NCI-H1048 (cell line): ENCODE data around the gene NRDC.
A peak's percentile ranks its signal among the peaks of the same experiment; 100 is the strongest.
"Not testable (repeated sequence)": the region's sequence is repeated elsewhere in the genome, so short reads cannot be mapped to it uniquely, and the experiment has no call there.

Experiments
- DNase-seq: peaks from one replicate; lab custom pipeline; 2025; lab: John Stamatoyannopoulos, UW

NRDC gene

DNA sequence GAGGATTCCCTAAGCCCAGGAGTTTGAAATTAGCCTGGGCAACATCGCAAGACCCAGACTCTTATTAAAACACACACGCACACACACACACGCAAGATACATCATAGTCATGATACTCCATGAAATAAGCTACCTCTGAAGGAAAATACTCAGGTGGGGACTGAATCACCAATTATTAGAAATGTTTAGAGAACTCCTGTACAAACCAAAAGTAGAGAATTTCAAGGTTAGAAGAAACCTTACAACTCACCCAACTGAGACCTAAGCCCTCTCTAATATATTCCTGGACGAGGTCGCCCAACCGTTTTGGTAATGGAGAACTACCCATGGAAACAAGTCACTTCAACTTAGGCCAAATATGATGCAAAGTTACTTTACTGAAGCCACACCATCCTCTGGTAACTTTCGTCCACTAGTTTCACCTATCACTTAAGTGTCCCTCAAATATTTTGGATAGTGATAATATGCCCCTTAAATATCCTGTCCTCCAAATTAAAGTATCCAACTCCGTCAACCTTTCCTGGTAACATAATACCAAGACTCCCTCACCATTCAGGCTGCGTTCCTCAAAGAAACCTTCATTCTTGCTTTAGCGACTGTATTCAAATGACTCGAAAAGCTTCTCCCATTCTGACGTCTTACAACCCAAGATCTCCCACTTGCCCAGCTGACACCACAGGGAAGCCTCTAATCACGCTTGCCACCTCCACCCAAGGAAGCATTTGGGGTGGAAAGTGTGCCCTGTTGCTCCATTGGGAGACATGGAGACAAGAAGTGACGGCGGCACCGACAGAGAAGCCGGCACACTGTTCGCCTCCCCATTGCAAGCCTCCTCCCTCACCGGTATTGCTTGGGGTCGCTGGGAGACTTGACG is 856 bp downstream of the NRDC start:
- no peak for DNase-seq

DNA sequence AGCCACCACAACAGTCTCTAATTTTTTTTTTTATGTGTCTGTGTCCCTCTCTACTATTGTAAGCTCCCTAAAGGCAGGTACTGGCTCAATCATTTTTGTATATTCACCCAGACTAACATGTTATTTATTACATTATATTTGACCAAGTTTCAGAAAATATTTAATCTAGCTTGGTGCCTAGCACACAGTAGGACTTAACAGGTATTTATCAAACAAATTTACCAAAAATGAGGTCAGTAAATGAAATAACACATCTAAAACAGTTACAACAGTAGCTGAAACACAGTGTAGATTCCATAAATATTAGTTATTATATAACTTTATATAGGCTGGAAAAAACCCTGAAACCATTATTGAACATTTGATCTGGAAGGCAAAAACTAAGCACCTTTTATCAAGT is 2.7 kb downstream of the NRDC start:
- no peak for DNase-seq

DNA sequence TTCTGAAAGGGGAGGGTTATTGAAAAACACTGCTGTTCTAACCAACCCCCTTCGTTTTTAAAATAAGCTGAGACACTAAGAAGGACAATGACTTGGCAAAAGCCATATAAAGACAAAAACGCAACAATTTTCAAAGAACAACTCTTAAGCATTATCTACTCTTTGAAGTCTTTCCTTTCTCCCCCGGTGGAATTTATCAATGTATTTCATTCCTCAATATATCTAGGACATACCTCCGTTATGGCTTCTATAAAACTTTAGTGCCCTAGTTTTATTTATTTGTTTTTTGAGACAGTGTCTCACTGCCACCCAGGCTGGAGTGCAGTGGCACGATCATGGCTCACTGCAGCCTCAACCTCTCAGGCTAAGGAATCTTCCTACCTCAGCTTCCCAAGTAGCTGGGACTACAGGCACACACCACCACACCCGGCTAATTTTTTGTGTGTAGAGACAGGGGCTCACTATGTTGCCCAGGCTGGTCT is 3.2 kb downstream of the NRDC start:
- no peak for DNase-seq

DNA sequence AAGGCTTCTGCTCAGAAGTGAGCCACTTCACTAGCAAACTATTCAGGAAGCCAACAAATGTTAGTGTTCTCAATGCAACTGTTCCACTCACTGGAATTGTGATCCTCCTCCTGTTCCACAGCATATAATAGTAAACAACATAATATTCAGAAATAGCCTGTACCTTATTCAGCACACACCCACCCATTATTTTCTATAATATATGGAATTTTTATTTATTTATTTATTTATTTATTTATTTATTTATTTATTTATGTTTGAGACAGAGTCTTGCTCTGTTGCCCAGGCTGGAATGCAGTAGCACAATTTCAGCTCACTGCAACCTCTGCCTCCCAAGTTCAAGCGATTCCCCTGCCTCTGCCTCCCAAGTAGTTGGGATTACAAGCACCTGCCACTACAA is 5.3 kb downstream of the NRDC start:
- not testable (repeated sequence) for DNase-seq

DNA sequence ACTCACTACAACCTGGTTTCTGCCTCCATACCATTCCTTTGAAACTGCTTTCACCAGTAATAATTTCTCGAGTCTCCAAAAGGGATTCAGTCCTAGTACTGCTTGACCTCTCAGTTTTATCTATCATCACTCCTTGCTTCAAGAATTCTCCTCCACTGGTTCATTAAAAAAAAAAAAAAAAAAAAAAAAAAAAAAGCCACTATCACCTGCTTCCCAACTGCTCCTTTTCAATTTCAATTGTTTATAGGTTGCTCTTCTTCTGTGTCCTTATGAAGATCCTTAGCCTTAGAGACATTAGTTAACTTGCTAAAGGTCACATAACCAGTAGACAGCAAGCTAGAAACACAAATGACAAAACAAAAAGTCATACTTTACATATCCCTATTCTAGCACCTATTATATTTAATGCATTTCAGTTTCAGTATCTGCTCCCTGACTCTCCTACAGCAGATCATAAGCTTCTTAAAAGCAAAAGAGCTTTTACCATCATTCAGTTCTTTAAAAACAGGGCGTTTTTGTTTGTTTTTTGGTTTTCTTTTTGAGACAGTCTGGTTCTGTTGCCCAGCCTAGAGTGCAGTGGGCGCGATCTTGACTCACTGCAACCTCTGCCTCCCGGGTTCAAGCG is 7.1 kb downstream of the NRDC start:
- DNase-seq, result no peak

DNA sequence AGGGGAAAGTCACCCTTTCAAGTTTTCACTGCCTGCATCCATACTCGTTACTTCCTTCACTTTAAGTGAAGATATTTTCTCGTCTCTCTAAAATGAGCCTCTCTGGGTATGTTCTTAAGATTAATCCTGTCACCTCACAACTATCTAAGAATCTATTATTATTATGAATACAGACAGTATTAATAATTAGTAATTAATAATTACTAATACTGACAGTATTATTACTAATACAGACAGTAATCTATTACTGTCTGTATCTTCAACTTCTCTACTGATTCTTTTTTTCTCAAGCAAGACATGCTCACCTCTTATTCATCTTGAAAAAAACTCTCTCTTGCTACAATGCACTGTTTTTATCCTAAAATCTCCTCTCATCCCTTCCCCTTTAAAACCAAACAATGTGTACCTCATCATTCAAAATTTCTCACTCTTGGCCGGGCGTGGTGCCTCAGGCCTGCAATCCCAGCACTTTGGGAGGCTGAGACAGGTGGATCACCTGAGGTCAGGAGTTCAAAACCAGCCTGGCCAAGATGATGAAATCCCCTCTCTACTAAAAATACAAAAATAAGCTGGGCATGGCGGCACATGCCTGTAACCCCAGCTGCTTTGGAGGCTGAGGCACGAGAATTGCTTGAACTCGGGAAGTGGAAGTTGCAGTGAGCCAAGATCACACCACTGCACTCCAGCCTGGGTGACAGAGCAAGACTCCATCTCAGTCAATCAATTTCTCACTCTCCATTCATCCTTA is 7.8 kb downstream of the NRDC start:
- DNase-seq, result no peak

DNA sequence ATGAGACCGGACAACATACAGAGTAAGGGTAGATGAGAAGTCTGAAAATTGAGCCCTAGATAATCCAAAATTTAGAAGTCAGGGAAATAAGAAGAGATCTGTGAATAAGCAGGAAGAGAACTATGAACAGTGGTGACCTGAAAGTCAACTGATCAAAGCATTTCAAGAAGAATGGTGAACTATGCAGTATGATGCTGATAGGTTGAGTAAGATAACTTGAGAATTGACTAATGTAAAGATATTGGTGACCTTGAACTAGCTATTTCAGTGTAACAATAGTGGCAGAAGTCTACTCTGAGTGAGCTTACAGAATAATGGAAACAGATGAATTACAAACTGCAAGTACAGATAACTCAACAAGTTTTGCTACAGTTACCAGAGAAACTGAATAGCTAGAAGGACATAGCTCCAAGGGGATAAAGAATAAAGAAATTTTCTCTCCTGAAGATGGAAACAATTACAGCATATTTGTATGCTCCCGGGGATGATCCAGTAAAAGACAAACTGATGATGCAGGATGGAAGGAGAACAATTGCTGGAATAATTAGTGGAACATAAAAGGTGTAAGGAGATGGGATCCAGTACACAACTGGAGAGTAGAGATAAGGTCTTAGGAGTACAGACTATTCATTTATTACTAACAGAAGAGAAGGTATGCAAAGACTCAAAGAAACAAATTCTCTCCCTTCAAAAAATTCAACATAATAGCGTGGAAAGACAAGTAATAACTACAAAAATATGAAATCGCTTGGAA is 10.9 kb downstream of the NRDC start:
- no peak for DNase-seq

DNA sequence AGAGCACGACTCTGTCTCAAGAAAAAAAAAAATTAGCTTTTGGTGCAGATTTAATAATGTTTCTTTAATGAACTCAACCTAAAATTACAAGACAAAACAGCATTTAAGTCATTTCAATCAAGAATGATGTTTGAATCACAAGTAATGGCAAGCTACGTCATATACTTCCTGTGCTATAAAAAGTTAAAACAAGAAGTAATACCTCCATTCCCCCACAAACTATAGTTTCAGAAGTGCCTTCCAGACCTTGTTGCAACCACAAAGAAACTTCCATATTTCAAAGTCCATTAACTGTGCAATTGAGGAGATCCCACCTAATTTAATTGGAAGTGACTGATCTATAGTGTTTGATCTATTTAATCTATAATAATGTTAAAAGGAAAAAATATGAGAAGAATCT is 15.1 kb downstream of the NRDC start:
- DNase-seq, result no peak

DNA sequence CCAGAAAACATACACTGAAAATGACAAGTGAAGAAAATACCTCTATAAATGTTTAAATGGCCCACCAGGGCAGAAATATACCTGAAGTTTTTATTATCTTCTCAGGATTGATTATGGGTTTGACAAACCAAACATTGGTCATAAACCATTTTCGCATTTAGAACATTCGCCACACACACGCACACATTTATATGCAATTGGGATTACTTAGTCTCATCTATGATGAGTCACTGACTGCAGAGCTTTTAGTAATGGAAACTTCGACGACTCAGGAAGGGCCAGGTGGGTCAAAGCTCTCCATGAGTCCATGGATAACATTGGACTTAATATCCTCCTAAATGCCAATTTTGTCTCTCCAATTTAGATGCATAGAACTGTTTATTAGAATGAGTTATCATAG is 16.9 kb downstream of the NRDC start:
- no peak for DNase-seq

DNA sequence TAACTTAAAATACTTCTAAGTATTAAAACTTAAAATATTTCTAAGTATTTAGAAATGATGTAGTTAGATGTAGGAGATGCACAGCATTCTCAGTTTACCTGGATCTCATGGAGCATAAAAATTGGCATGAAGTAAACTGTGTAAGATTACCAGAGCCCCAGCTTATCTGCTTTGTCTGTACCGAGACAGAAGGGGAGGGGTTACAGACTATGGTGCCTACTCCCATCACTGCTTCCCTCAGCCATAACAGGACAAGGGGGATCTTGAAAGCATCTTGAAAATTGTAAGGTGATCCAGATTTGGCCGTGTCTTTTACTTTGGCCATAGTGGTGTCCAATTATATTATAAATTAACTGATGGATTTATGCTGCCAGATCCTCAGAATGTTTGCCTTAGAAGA is 18.8 kb downstream of the NRDC start:
- no peak for DNase-seq

DNA sequence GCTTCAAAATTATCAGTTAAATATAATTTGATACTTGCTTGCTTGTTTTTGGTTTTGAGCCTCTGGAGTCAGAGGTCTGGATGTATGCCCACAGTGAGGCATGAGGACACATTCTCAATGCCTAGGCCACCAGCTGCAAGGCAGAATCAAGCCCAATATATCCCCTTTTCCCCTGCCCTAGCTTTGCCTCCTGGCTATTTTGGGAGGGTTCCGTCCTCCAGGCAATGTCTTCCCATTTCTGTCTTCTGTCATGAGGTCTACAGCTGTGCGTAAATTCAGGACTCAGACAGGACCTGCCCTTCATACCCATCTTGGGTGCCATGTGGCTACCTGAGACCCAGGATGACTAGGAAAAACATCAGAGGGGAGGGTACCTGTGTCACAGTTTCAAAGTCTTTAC is 19.2 kb downstream of the NRDC start:
- DNase-seq, result no peak

DNA sequence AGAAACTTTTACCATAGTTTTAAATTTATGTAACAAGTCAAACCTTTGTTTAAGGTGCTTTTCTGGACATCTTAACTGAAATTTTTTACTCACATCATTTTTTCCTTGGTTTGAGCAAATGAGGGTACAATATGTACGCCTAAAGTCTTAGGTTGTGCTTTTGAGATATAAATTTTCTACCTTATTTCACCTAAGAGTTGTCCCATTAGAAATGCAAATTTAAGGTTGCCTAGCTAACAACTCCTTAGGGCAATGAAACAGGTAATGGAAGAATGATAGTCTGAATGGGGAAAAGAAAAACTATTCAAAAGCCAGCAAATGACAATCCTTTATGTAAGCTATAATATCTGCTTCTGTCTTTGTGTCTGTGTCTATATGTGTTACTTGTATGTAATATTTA is 19.6 kb downstream of the NRDC start:
- no peak for DNase-seq

DNA sequence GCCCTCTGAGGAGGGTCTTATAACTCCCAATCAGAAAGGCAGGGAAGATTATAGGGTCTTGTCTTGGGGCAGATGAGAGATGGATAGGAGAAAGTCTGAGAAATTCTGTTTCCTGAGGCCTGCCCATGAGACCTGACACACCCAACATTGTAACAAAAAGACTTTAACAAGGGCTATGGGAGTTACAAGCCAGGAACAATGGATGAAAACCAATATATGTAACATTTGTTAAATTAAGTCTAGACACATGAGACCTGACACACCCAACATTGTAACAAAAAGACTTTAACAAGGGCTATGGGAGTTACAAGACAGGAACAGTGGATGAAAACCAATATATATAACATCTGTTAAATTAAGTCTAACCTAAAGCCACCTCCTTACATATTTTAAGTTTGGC is 21.8 kb downstream of the NRDC start:
- DNase-seq, result no peak

DNA sequence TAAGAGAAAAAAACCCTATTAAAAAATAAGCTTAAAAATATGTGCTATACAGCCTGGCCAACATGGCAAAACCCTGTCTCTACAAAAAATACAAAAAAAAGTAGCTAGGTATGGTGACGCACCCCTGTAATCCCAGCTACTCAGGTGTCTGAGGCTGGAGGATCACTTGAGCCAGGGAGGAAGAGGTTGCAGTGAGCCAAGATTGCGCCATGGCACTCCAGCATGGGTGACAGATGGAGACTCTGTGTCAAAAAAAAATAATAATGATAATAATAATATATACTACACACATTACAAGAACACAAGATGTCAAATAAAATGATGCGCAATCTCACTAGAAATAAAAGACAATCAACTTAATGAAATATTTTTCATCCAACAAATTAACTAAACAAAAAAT is 22.9 kb downstream of the NRDC start:
- DNase-seq, result no peak

DNA sequence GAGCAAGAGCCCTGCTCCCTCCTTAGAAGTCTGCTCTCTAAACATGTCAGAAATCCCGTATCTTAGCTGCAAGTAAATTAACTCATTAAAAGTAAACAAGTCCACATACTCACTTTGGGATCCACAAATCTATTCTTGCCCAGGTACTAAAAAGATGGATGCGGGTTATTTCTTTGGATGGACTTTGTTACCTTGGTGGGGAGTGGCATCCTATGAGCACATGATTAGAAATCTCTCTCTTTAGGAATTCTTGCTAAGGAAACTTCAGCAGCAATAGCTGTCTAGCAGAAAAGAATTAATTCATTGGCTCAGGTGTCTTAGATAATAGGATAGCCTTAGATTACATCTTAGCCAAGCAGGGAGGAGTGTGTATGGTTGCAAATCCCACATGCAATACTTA is 25.2 kb downstream of the NRDC start:
- DNase-seq, result no peak

DNA sequence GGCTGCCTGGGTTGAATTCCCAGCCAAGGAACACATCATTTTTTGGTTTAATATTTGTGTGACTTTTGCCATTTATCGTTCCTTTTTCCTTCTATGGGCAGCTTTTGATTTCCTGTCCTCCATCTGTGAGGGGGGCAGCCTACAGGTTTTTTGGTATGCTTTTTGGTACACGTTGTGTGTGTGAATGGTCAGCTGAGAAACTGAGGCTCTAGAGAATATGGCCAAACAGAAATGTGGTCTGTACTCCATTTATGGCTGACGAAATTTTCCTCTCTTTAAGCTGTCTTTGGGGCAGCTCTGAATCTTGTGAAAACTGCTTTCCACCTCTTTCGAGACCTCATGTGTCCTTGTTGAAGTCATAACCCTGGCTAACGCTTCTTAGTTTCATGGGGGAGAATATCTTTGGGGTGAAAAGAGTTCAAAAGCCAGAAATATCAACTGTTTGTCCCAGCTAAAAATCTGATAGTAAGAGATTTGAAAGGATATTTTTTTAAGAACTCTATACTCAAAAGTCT is 26.6 kb downstream of the NRDC start:
- DNase-seq, result no peak

DNA sequence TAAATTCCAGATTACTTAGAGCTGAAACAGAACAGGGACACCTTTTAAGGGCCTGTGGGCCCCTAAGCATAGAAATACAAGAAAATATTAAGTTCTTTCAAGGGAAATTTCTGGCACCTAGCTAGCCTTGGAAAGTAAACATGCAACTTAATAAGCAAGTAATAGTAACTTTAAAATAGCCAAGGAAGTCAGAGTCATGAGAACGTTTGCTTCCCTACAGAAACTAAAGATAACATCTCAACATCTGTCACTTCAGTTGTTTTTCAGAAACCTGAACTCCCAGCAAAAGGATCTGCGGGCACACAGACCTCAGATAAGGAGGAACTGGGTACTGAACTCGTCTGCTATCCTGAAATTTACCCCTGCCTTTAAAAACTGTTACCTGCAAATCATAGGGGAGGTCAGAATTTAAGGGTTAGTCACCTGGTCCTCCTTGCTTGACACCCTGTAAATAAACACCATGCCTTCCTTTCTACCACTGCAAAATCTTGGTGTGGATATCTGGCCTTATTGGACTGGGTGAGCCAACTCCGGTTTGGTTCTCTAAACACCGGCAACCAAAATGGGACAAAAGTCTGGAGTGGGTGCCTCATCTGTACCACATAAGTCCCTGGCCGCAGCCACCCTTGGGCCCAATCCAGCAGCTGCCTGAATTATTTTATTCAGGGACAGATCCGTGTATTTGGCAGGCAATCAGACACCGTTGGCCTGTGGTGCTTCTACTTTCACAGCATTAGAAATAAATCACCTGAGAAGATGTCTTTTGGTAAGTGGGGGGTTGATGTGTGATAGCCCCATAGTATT is 27.9 kb downstream of the NRDC start:
- DNase-seq, result no peak

DNA sequence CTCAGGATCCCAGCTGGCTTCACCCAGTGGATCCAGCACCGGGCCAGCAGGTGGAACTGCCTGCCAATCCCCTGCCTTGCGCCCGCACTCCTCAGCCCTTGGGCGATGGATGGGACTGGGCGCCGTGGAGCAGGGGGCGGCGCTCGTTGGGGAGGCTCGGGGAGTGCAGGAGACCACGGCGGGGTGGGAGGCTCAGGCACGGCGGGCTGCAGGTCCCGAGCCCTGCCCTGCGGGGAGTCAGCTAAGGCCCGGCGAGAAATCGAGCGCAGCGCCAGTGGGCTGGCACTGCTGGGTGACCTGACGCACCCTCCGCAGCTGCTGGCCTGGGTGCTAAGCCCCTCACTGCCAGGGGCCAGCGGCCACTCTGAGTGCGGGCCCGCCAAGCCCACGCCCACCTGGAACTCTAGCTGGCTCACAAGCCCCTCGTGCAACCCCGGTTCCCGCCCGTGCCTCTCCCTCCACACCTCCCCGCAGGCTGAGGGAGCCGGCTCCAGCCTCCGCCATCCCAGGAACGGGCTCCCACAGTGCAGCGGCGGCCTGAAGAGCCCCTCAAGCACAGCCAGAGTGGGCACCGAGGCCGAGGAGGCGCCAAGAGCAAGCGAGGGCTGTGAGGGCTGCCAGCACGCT is 31.1 kb downstream of the NRDC start:
- no peak for DNase-seq

DNA sequence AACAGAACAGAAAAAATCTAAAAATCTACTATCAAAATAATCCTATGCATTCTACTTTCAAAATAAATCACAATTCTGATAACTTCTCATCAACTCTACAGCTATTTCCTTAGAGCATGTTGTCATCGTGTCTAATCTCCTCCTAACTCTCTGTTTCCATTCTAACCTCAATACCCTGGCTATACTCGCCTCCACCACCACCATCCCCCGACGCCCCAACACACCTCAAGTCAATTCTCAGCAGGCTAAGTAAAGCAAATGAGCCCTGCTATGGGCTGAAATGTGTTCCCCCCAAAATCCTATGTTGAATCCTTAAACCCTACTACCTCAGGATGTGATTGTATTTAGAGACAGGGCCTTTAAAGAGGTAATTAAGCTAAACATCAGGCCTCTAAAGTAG is 34.6 kb downstream of the NRDC start:
- DNase-seq, result no peak

DNA sequence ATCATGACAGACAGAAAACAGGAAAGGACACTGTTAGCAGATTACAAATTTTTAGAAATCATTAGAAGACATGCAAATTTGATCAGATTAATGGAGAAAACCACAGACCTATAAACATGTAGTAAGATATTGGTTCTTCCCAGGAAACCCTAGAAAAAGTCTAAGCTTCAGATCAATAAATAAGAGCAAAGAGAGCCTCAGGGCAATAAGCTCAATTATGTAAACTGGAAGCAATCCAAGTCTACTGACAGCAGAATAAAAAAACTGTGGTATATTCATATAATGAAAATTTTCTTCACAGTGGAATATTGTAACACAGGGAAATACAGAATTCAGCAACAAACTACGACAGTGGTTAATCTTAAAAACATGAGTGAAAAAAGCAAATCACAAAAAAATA is 36.3 kb downstream of the NRDC start:
- DNase-seq, result peak; percentile 57
